HL-60 (cell line): ENCODE measurements around the gene PACRGL.

Experiments
- DNase-seq, 2 experiments: peaks; one replicate each; pipeline ENCODE4 v3.0.0-alpha.2; 2010 to 2020; ENCODE audit warnings: low read depth in 1 of 2, low spot score in 1 of 2
- H3K27ac ChIP-seq: fragments of 250-450 bp; sonication (Bioruptor Pico); replicated peaks from 2 replicates; pipeline ENCODE4 v1.5.1; 2020; ENCODE audit warnings: mild to moderate bottlenecking, moderate library complexity
- H3K27me3 ChIP-seq: fragments of 250-450 bp; sonication (Bioruptor Pico); 2 replicates; pipeline ENCODE4 v1.5.1; 2021; ENCODE audit warnings: mild to moderate bottlenecking, moderate library complexity; ENCODE audit not compliant: insufficient read depth, poor library complexity, severe bottlenecking
- H3K4me3 ChIP-seq: replicated peaks from 2 replicates; pipeline ENCODE4 v1.5.1; 2011; ENCODE audit warnings: mild to moderate bottlenecking, control low read depth, low read length; ENCODE audit not compliant: insufficient read depth
- CTCF ChIP-seq: IDR thresholded peaks from one replicate; pipeline ENCODE4 v1.5.1; 2011; ENCODE audit warnings: low read length, control low read depth, inconsistent platforms; ENCODE audit not compliant: insufficient read depth
- GABPA ChIP-seq: IDR thresholded peaks from 2 replicates; pipeline ENCODE4 v1.6.1; 2012; ENCODE audit warnings: low read depth
- POLR2AphosphoS5 ChIP-seq: IDR thresholded peaks from 2 replicates; pipeline ENCODE4 v1.6.1; 2012; ENCODE audit warnings: low read depth
- REST ChIP-seq: IDR thresholded peaks from 2 replicates; pipeline ENCODE4 v1.6.1; 2012; ENCODE audit warnings: low read depth; ENCODE audit not compliant: insufficient replicate concordance
- SPI1 ChIP-seq: IDR thresholded peaks from 2 replicates; pipeline ENCODE4 v1.6.1; 2012; ENCODE audit warnings: low read depth, mild to moderate bottlenecking, borderline replicate concordance

The PACRGL gene

GRCh38 chr4:20682853-20683252 lies 17.4 kb upstream of the PACRGL start:
- no peak for DNase-seq
- no peak overlapping the region for H3K27ac ChIP-seq

GRCh38 chr4:20683766-20684165 lies 16.5 kb upstream of the PACRGL start:
- Histone ChIP-seq H3K27ac (no peak overlapping the region), H3K4me3 (no peak overlapping the region), H3K27me3 (no peaks in the 10 kb centered on the region)
- TF ChIP-seq SPI1 (no peak), POLR2AphosphoS5 (no peak), CTCF (no peak), REST (no peak), GABPA (no peak)
- DNase-seq: no peak

More at GRCh38 chr4:20682853-20683252, 17.4 kb upstream of the PACRGL start:
- TF ChIP-seq SPI1 (no peak), CTCF (no peak), GABPA (no peak), REST (no peak), POLR2AphosphoS5 (no peak)
- H3K4me3 ChIP-seq: no peak overlapping the region
- no peaks in the 10 kb centered on the region for H3K27me3 ChIP-seq

- Histone ChIP-seq H3K27ac (no peak overlapping the region), H3K4me3 (no peak overlapping the region), H3K27me3 (no peaks in the 10 kb centered on the region)
- TF ChIP-seq CTCF (no peak), REST (no peak), SPI1 (no peak), GABPA (no peak), POLR2AphosphoS5 (no peak)
- DNase-seq: no peak
Observed at GRCh38 chr4:20684852-20685763, 15.2 kb upstream of the PACRGL start.
